Esophagus muscularis mucosa (tissue), 3 donors: ENCODE results near the gene NEMP2.

Experiments
- CTCF ChIP-seq, 3 experiments: fragments of 200-600 bp in 2 of 3; fragments of 450-650 bp in 1 of 3; sonication (generic) in 2 of 3; IDR thresholded peaks; one replicate each; pipeline ENCODE4 v1.5.1; 2017 to 2019; ENCODE audit warnings: antibody characterized with exemption in 3 of 3, mild to moderate bottlenecking in 2 of 3, moderate library complexity in 1 of 3
- POLR2A ChIP-seq: fragments of 450-650 bp; IDR thresholded peaks from one replicate; pipeline ENCODE4 v1.6.1; 2017; ENCODE audit warnings: antibody characterized with exemption, moderate library complexity, mild to moderate bottlenecking, low read depth
- POLR2AphosphoS5 ChIP-seq, 2 donors: sonication (generic); formaldehyde crosslinking; IDR thresholded peaks; one replicate each; pipeline ENCODE4 v1.6.1; 2017; ENCODE audit warnings: antibody characterized with exemption in 2 of 2

- TF ChIP-seq CTCF (IDR thresholded peaks at IDR 0.05), result no peak
- no peak for TF ChIP-seq POLR2A
- peak; percentile 38 to 45 for TF ChIP-seq POLR2AphosphoS5 (IDR thresholded peaks at IDR 0.05)
Measured at GRCh38 chr2:190477661-190478454, 56.7 kb downstream of the NEMP2 start.
